HG03442 (cell line): ENCODE data around the gene MAST4.

Experiments used
- ATAC-seq: cut with Tn5 transposase; IDR thresholded peaks from one replicate; pipeline ENCODE4 v1.9.1; 2021; ENCODE audit warnings: mild to moderate bottlenecking, moderate library complexity; ENCODE audit not compliant: unreplicated experiment

MAST4 gene

GRCh38 chr5:67031692-67032091 is 435.5 kb downstream of the MAST4 start:
- ATAC-seq, result no peak

GRCh38 chr5:67032921-67033664 is 436.9 kb downstream of the MAST4 start:
- no peak for ATAC-seq

GRCh38 chr5:67033880-67034651 is 437.9 kb downstream of the MAST4 start:
- ATAC-seq, result no peak

GRCh38 chr5:67035098-67035740 is 439.0 kb downstream of the MAST4 start:
- ATAC-seq, result no peak

- ATAC-seq, result no peak
Measured at GRCh38 chr5:67037171-67037570, 441.0 kb downstream of the MAST4 start.

- no peak for ATAC-seq
Measured at GRCh38 chr5:67038817-67039603, 442.8 kb downstream of the MAST4 start.

- no peak for ATAC-seq
Measured at GRCh38 chr5:67042176-67043003, 446.2 kb downstream of the MAST4 start.

GRCh38 chr5:67043796-67044511 is 447.8 kb downstream of the MAST4 start:
- ATAC-seq, result no peak

GRCh38 chr5:67045816-67046740 is 449.9 kb downstream of the MAST4 start:
- ATAC-seq, result no peak

- ATAC-seq, result no peak
Measured at GRCh38 chr5:67047160-67047559, 451.0 kb downstream of the MAST4 start.

- no peak for ATAC-seq
Measured at GRCh38 chr5:67047616-67048015, 451.4 kb downstream of the MAST4 start.

- no peak for ATAC-seq
Measured at GRCh38 chr5:67050125-67050524, 453.9 kb downstream of the MAST4 start.

- ATAC-seq, result no peak
Measured at GRCh38 chr5:67050635-67051034, 454.4 kb downstream of the MAST4 start.

GRCh38 chr5:67051164-67051563 is 455.0 kb downstream of the MAST4 start:
- ATAC-seq, result no peak

GRCh38 chr5:67052034-67052433 is 455.8 kb downstream of the MAST4 start:
- no peak for ATAC-seq

GRCh38 chr5:67053229-67053628 is 457.0 kb downstream of the MAST4 start:
- ATAC-seq, result no peak

- ATAC-seq, result no peak
Measured at GRCh38 chr5:67058998-67059743, 463.0 kb downstream of the MAST4 start.
